ENCODE results near the gene FOXJ2.

- TF ChIP-seq POLR2A (IDR thresholded peaks at IDR 0.05; ENCODE audit: low read length) (no peak), GATA1 (IDR thresholded peaks at IDR 0.05; ENCODE audit: low read depth, low read length) (no peak)
Observed at GRCh38 chr12:8069582-8069981, 37.1 kb downstream of the FOXJ2 start.

Data from erythroblast (primary cell).